Glutamatergic neuron (in vitro differentiated cells): ENCODE results near the gene CFAP99. TPM values are rescaled to one million over a fixed set of nuclear protein-coding genes. Genes with fewer than 3 reads are reported as not detected.

Source experiments
- DNase-seq: peaks from one replicate; pipeline ENCODE4 v3.0.0; 2022
- H3K27ac Mint-ChIP-seq: one replicate; pipeline ENCODE4 v1.8.0; 2020; ENCODE audit warnings: mild to moderate bottlenecking, mixed read lengths, inconsistent platforms; ENCODE audit not compliant: unreplicated experiment
- H3K27me3 Mint-ChIP-seq: one replicate; pipeline ENCODE4 v1.8.0; 2020; ENCODE audit warnings: mild to moderate bottlenecking, moderate library complexity, mixed read lengths, inconsistent platforms; ENCODE audit not compliant: unreplicated experiment
- H3K36me3 Mint-ChIP-seq: one replicate; pipeline ENCODE4 v1.8.0; 2020; ENCODE audit warnings: mild to moderate bottlenecking, mixed read lengths, inconsistent platforms; ENCODE audit not compliant: unreplicated experiment
- H3K4me1 Mint-ChIP-seq: one replicate; pipeline ENCODE4 v1.8.0; 2020; ENCODE audit warnings: mild to moderate bottlenecking, low read depth, mixed read lengths, inconsistent platforms; ENCODE audit not compliant: unreplicated experiment
- H3K4me3 Mint-ChIP-seq: one replicate; pipeline ENCODE4 v1.8.0; 2020; ENCODE audit warnings: mild to moderate bottlenecking, mixed read lengths, inconsistent platforms; ENCODE audit not compliant: unreplicated experiment
- H3K9me3 Mint-ChIP-seq: one replicate; pipeline ENCODE4 v1.8.0; 2020; ENCODE audit warnings: mild to moderate bottlenecking, moderate library complexity, mixed read lengths, inconsistent platforms; ENCODE audit not compliant: unreplicated experiment
- total RNA-seq: library from RNA; stranded (reverse); fragmentation: NEBNext Ultra II Directional; extraction: Animal tissue kit (Norgen Biotek cat#: 25700); gene quantifications from one replicate; pipeline ENCODE4 v1.2.1, GENCODE V29; 2021; ENCODE audit not compliant: unreplicated experiment
- TF ChIP-seq, protein P1 (sequence below): fragments of 200-600 bp; sonication (generic); IDR thresholded peaks from one replicate; pipeline ENCODE4 v1.5.0; 2021; ENCODE audit not compliant: partially characterized antibody, unreplicated experiment

CFAP99 gene
- total RNA-seq, 1 donor from 2014 or later: not detected

DNA sequence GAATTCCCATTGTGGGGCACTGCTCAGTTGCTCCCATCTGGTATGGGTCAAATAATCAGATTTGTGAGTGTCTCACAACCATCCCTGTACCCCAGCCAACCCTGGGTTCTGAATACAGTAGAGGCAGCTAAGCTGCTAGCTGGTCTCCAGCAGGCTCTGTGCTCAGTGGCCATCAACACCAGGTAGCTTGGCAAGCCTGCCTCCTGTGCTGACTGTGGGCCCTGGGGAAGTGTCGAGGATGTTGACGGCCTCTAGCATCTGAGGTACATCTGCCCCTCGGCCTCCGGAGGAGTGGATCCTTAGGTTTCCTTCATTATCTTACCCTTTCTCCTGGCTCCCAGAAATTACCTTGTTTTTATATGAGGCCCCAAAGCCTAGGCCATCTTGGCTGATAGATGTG lies 63.4 kb downstream of the CFAP99 start:
- H3K36me3 Mint-ChIP-seq: no peaks in the 10 kb centered on the region

GRCh38 chr4:2482693-2483092 lies 63.9 kb downstream of the CFAP99 start:
- H3K36me3 Mint-ChIP-seq: no peaks in the 10 kb centered on the region
- no peak overlapping the region for H3K4me3 Mint-ChIP-seq
- peaks cover 53% of the 10 kb centered on the region for H3K4me1 Mint-ChIP-seq
- H3K9me3 Mint-ChIP-seq: no peaks in the 10 kb centered on the region
- H3K27me3 Mint-ChIP-seq: peaks cover 7% of the 10 kb centered on the region
- peak overlapping the region; percentile 68 for H3K27ac Mint-ChIP-seq
- TF ChIP-seq, protein P1, sequence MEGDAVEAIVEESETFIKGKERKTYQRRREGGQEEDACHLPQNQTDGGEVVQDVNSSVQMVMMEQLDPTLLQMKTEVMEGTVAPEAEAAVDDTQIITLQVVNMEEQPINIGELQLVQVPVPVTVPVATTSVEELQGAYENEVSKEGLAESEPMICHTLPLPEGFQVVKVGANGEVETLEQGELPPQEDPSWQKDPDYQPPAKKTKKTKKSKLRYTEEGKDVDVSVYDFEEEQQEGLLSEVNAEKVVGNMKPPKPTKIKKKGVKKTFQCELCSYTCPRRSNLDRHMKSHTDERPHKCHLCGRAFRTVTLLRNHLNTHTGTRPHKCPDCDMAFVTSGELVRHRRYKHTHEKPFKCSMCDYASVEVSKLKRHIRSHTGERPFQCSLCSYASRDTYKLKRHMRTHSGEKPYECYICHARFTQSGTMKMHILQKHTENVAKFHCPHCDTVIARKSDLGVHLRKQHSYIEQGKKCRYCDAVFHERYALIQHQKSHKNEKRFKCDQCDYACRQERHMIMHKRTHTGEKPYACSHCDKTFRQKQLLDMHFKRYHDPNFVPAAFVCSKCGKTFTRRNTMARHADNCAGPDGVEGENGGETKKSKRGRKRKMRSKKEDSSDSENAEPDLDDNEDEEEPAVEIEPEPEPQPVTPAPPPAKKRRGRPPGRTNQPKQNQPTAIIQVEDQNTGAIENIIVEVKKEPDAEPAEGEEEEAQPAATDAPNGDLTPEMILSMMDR: no peak
- no peak for DNase-seq

More for the DNA sequence above, 63.4 kb downstream of the CFAP99 start:
- peaks cover 54% of the 10 kb centered on the region for H3K4me1 Mint-ChIP-seq
- no peaks in the 10 kb centered on the region for H3K9me3 Mint-ChIP-seq
- no peak for DNase-seq
- TF ChIP-seq, protein P1: no peak
- H3K27ac Mint-ChIP-seq: no peak overlapping the region
- H3K4me3 Mint-ChIP-seq: no peak overlapping the region
- peaks cover 7% of the 10 kb centered on the region for H3K27me3 Mint-ChIP-seq

- H3K27ac Mint-ChIP-seq: no peak overlapping the region
- no peak overlapping the region for H3K4me3 Mint-ChIP-seq
- TF ChIP-seq, protein P1: no peak
- H3K4me1 Mint-ChIP-seq: peaks cover 49% of the 10 kb centered on the region
- no peaks in the 10 kb centered on the region for H3K9me3 Mint-ChIP-seq
- H3K36me3 Mint-ChIP-seq: no peaks in the 10 kb centered on the region
- DNase-seq: no peak
- peaks cover 7% of the 10 kb centered on the region for H3K27me3 Mint-ChIP-seq
Observed at GRCh38 chr4:2483237-2483636, 64.5 kb downstream of the CFAP99 start.

GRCh38 chr4:2484185-2484584 lies 65.4 kb downstream of the CFAP99 start:
- no peak overlapping the region for H3K27ac Mint-ChIP-seq
- peaks cover 7% of the 10 kb centered on the region for H3K27me3 Mint-ChIP-seq
- DNase-seq: no peak
- peaks cover 42% of the 10 kb centered on the region for H3K4me1 Mint-ChIP-seq
- H3K4me3 Mint-ChIP-seq: no peak overlapping the region
- no peaks in the 10 kb centered on the region for H3K9me3 Mint-ChIP-seq
- H3K36me3 Mint-ChIP-seq: no peaks in the 10 kb centered on the region
- TF ChIP-seq, protein P1: no peak

- H3K4me1 Mint-ChIP-seq: peaks cover 37% of the 10 kb centered on the region
- DNase-seq: no peak
- H3K27ac Mint-ChIP-seq: peak overlapping the region; percentile 25
- peaks cover 7% of the 10 kb centered on the region for H3K27me3 Mint-ChIP-seq
- H3K9me3 Mint-ChIP-seq: no peaks in the 10 kb centered on the region
- TF ChIP-seq, protein P1: no peak
- H3K4me3 Mint-ChIP-seq: peak overlapping the region; percentile 34
- H3K36me3 Mint-ChIP-seq: no peaks in the 10 kb centered on the region
Observed at GRCh38 chr4:2484993-2485392, 66.2 kb downstream of the CFAP99 start.
